Hematopoietic multipotent progenitor cell treated with erythropoietin and hydrocortisone succinate and interleukin-3 and kit ligand, for 6 days (in vitro differentiated cells): Measurements from ENCODE around the gene ABHD3.
A peak's percentile ranks its signal among the peaks of the same experiment; 100 is the strongest.
"Not testable (repeated sequence)": the region's sequence is repeated elsewhere in the genome, so short reads cannot be mapped to it uniquely, and the experiment has no call there.

Source experiments
- DNase-seq: peaks from one replicate; pipeline ENCODE4 v3.0.0-alpha.2; 2015

The ABHD3 gene, protein sequence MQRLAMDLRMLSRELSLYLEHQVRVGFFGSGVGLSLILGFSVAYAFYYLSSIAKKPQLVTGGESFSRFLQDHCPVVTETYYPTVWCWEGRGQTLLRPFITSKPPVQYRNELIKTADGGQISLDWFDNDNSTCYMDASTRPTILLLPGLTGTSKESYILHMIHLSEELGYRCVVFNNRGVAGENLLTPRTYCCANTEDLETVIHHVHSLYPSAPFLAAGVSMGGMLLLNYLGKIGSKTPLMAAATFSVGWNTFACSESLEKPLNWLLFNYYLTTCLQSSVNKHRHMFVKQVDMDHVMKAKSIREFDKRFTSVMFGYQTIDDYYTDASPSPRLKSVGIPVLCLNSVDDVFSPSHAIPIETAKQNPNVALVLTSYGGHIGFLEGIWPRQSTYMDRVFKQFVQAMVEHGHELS

DNA sequence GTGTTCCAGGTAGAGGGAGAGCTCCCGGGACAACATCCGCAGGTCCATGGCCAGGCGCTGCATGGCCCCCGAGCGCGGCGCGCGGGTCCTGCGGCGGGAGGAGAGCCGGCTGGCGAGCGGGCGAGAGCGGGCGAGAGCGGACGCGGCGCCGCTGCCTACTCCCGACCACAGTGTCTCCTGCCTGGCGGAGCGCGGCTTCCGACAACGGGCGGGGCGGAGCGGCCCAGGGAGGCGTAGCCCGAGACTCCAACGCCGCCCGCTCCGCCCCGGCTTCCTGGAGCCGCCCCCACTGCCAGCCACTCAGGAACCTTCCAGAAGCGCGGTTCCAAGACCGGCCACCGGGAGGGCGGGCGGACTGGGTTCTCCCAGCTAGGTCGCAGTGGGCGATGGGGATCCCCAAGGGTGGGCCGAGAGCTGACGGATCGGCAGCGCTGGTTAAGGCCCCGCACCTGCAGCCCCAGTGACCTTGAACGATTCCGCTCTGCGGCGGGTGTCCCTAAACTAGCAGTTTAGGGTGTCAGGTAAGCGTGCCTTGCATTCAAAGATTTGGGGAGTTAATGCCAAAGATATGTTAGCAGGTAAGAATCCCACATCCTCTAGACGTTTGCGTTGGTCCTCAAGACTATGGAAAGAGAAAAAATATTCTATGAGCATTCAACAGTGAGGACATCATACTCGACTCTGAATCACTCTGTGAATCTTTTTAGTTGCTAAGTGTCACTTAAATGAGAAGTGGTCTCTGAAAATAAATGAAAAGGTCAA, at the start of gene ABHD3:
Gene ABHD3 (minus strand): TSS at position 172 of the 762 bp plus-strand sequence. CDS start 109 bp downstream, at position 63.
- peak; percentile 96 for DNase-seq

DNA sequence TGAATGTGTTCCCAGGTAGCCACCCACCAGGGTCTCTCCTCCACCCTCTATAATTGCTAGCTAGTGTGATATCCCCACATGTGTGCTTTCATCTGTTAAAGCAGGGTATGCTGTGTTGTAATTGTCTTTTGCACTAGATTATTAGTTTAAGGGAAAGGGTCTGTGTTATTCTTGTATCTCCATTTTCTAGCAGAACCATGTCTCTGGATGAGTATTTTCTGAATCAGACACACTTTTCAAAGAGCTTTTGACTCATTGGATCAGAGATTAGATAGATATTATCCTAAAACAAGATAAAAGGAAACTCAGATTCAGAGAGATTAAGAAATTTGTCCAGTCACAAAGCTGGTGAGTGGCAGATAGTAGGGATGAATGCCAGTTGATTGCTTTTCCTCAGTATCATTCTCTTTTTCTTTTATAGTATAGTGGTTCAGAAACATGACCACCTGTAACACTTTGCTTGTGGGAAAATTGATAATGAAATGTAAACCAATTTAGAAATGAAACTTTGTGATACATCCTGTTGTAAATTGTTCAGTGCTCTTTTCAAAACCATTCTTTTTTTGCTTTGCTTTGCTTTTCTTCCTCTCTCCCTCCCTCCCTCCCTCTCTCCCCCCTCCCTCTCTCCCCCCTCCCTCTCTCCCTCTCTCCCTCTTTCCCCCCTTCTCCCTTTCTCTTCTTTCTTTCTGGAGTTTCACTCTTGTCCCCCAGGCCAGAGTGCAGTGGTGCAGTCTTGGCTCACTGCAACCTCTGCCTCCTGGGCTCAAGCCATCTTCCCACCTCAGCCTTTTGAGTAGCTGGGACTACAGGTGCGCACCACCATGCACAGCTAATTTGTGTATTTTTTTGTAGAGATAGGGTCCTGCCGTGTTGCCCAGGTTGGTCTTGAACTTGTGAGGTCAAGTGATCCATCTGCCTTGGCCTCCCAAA, 43.5 kb upstream of the ABHD3 start:
- no peak for DNase-seq

DNA sequence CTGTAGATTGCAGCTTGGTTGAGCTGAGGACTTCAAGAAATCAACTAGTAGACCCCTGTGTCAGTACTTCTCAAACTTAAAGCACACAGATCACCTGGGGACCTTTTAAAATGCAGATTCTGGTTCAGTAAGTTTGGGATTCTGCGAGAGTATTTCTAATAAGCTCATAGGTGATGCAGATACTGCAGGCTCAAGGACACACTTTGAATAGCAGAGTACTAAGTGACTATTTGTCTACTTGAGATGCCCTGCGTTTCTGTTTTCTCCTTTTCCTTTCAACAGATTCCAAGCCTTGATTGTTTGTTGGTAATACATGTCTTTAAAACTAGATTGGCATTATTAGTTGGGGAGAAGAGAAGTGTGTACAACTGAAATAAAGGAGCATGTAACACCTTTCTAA, 42.7 kb upstream of the ABHD3 start:
- no peak for DNase-seq

DNA sequence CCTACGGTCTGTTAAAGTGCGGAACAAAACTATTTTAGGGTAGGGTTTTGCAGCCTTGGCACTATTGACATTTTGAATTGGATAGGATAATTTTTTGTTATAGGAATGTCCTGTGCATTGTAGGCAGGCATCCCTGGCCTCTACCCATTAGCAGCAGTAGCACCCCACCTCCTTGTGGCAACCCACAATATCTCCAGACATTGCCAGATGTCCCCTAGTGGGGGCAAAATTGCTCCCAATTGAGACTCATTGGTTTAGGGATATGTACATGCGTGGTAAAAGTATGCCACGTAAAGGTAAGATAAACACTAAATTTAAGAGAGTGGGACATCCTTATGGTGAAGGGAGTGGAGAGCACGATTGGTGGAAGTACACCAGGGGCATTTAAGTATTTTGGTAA, 40.7 kb upstream of the ABHD3 start:
- DNase-seq, result peak; percentile 50

DNA sequence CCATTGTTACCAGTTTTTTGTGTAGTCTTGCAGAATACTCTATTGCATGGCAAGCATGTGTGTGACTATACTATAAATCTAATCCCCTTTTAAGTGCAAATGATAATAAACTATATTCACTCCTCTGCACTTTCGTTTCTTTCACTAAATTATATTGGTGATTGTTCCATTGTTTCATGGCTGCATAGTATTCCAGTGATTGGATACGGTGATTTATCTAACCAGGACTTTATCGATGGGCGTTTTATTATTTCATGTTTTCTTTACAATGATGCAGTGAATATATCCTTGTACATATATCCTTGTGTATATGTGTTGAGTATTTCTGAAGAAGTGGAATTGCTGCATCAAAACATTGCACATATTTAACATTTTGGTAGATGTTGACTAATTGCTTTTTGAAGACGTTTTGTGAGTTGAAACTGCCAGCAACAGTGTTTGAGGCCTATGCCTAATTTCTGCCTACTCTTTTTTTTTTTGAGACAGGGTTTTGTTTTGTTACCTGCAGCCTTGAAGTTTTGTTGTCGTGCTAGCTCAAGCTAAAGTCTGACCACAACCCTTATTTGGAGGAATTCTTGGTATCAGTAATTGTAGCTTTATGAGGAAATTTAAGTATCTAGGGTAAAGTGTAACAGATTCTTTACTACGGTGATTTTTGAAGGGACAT, 38.7 kb upstream of the ABHD3 start:
- no peak for DNase-seq

DNA sequence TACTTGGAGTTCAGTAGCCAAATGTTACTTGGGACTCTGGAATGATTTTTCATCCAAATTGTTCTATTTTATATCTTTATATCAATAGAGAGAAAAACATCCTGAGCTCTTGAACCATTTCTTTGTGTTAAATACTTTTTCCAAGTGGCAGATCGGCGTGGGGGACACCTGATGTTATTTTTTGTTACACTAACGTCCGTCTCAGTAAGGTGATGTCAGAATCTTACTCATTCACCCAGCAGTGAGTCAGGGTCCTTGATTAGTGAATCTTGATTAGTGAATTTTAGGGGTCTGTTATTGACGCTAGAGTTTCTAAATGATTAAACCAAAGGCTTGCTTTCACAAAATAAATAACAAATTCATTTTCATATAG, 37.7 kb upstream of the ABHD3 start:
- DNase-seq, result no peak

DNA sequence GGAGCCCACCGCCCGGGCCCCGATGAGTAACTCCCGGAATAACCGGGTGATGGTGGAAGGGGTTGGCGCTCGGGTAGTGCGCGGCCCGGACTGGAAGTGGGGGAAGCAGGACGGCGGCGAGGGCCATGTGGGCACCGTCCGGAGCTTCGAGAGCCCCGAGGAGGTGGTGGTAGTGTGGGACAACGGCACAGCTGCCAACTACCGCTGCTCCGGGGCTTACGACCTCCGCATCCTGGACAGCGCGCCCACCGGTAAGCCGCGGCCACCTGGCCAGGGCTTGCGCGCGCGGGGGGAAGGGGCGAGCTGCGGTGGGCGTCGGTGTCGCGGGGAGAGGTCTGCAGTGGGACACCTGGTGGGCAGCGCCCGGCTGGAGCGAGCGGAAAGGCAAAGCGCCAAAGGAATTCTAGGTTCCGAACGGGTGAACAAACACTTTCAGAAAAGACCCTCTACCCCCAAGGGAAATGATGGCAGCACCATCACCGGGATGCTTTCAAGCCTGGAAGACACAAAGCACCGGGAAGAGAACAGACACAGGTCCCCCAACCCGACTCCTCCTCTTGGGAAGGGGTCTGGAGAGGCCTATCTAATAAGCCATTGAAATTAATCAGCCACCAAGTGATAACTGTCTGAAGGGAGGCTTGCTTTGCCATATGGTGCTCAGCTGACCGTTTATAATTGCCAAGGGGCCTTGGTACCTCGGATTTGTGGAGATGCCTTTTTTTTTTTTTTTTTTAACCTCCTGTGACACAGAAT, 37.2 kb upstream of the ABHD3 start:
- peak; percentile 59 for DNase-seq

DNA sequence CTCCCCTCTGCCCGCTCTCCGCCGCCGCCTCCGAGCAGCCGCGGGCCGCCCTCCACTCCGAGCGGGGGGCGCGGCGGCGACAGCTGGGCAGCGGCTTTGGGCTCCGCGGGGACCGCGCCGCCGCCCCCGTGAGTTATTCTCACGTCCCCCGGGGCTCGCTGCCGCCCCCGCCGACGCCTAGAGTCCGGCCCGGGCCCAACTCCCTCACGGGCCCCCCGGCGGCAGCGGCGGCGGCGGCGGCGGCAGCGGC, 36.7 kb upstream of the ABHD3 start:
- DNase-seq, result peak; percentile 54

DNA sequence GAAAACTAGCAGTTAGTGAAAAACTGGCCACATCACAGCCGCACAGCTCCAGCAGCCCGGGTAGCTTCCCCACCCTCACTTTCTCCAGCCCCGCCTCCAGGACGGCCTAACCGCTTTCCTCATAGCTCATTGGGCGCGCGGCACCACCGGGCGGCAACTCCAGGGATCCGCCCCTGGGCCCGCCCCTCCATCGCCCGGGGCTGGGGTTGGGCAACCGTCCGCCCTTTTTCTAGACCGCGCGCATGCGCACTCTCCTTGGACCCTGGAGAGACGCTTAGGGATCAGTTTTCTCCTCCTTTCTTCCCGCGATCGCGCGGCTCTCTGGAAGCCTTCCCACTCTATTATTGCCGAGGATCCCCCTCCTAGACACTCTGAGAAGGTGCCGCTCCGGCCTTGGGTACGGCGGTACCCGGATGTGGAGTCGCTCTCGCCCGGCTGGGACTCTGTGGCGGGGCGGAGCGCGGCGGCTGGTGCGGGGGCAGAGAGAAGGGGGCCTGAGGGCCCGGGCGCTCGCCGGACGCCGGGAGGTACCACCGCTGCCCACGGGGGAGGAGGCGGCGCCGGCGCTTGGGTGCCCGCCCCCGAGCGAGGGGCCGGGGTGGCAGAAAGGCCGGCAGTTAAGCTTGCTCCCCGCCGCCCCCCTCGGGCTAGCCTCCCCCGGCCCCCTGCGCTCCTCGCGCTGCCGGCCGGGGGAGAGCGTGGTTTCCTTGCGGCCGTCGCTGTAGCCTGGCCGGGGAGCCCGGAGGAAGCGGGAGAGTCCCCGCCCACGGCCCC, 36.2 kb upstream of the ABHD3 start, which contains the start of gene MIB1:
Gene MIB1 (plus strand): TSS at position 255 of the 774 bp plus-strand sequence. CDS start 792 bp downstream, outside the sequence.
- peak; percentile 99 for DNase-seq

DNA sequence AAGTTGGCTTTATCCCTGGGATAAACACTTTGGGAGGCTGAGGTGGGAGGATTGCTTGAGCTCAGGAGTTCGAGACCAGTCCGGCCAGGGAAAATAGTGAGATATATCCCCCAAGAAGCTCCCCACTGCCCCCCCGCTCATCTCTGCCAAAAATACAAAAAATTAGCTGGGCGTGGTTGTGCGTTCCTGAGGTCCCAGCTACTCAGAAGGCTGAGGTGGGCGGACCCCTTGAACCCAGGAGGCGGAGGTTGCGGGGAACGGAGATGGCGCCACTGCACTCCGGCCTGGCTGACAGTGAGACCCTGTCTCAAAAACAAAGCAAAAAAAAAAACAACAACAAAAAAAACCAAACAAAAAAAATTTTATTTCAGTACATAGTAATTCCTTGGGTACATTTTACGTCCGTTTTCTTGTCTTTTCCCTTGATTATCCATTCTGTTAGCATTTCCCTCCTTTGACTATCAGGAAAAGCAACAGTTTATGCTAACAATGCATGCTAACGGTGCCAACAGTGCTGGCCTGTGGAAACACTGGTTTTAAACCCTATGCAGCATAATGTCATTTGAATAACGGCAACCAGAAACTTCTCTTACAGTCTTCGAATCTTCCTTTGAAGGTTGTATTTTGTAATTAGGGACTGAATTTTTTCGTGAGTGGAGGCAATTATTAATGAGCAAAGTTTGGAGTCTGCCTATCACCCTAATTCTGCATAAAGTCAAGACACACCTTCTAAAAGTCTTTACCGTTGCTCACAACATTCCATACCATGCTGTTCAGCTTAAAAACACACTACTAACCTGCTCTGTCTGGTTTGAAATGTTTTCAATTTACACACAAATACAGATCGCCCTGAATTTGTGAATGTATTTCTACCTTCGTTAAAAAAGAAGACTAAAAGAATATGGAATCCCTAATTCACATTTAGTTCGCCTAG, 35.3 kb upstream of the ABHD3 start:
- no peak for DNase-seq

DNA sequence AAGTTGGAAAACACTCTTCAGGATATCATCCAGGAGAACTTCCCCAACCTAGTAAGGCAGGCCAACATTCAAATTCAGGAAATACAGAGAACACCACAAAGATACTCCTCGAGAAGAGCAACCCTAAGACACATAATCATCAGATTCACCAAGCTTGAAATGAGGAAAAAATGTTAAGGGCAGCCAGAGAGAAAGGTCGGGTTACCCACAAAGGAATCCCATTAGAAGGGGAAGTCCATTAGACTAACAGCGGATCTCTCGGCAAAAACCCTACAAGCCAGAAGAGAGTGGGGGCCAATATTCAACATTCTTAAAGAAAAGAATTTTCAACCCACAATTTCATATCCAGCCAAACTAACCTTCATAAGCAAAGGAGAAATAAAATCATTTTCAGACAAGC, 32.4 kb upstream of the ABHD3 start:
- not testable (repeated sequence) for DNase-seq

DNA sequence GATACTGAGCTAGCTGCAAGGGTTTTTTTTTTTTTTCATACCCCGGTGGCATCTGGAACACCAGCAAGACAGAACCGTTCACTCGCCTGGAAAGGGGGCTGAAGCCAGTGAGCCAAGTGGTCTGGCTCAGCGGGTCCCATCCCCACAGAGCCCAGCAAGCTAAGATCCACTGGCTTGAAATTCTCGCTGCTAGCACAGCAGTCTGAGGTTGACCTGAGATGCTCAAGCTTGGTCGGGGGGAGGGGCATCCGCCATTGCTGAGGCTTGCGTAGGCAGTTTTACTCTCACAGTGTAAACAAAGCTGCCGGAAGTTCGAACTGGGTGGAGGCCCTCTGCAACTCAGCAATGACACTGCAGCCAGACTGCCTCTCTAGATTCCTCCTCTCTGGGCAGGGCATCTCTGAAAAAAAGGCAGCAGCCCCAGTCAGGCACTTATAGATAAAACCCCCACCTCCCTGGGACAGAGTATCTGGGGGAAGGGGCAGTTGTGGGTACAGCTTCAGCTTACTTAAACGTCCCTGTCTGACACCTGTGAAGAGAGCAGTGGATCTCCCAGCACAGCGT, 31.0 kb upstream of the ABHD3 start:
- DNase-seq, result no peak

DNA sequence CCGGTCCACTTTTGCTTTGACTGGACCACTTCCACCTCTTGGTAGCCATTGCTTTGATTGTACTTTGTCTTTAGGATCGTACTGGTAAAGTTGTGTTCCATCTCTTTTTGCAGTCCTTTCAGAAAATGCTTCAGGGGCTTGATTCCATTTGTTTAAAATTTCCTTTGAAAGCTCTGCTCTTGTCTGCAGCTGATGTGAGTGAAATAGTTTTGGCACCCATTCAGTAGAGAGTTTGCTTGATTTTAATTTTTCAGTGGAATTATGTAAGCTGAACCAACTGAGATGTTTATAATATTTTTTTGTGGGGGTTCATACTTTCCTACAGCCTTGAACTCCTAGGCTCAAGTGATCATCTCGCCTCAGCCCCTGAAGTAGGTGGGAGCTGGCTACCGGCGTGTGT, 28.4 kb upstream of the ABHD3 start:
- DNase-seq, result no peak

DNA sequence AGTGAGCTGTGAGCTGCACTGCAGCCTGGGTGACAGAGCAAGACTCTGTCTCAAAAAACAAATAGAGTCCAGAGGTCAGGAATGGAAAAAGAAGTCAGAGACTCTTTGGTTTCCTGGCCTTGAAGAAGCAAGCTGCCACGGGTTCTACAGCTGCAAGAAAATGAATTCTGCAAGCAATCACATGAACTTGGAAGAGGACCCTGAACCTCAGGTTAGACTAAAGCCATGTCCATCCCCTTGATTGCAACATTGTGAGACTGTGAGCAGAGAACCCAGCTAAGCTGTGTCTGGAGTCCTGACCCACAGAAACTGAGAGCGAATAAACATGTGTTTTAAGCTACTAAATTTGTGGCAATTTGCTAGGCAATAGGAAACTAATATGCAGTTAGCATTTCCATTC, 23.1 kb upstream of the ABHD3 start:
- no peak for DNase-seq

DNA sequence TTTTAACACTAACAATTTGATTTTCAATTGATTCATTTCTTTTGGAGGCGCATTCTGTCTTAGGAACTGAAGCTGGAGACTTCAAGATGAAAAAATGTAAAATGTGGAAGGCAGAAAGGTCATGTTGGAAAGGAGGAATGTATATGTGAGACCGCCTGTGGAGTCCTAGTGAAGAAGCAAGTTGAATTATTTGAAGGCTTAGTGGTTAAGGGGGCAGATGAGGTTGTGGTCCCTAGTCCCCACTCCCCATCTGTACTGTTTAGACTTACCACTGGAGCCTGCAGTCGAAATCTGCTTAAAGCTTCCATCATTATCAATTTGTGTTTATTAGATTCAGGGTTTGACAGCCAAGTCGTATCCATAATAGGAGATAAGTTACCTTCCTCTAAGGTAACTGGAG, 20.6 kb upstream of the ABHD3 start:
- no peak for DNase-seq

DNA sequence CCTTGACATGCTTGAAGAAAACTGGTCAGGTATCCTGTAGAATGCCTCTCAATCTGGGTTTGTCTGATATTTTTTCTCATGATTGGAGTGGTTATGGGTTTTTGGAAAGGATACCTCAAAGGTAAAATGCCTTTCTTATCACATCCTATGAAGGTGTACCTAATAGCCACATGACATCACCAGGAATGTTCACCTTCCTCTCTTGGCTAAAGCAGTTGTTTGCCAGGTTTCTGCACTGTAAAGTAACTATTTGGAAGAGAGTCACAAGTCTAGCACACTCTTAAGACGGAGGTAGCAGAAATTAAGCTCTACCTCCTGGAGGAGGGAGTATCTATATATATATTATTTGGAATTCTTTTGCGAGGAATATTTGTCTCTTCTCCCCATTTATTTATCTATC, 18.1 kb upstream of the ABHD3 start:
- no peak for DNase-seq

DNA sequence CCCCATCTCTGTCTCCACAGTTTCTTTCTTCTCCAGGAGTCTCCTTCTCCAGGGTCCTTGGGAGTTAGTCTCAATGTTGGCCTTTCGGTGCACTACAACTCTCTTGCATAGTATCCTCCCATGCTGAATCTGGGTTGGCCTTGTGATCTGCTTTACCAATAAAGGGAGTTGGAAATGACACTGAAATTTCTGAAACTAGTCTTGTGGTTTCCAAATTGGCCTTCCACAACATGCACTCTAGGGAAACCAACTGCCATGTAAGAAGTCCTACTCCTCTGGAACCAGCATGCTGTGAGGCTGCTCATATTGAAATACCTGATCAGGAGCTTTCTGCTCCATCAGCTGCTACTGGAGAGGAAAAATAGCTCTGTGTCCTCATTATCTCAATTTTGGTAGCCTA, 9.9 kb upstream of the ABHD3 start:
- no peak for DNase-seq

DNA sequence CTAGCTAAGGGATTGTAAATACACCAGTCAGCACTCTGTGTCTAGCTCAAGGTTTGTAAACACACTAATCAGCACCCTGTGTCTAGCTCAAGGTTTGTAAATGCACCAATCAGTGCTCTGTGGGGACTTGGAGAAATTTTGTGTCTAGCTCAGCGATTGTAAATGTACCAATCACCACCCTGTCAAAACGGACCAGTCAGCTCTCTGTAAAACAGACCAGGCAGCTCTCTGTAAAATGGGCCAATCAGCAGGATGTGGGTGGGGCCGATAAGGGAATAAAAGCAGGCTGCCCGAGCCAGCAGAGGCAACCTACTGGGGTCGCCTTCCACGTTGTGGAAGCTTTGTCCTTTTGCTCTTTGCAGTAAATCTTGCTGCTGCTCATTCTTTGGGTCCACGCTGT, 2.6 kb upstream of the ABHD3 start:
- not testable (repeated sequence) for DNase-seq

DNA sequence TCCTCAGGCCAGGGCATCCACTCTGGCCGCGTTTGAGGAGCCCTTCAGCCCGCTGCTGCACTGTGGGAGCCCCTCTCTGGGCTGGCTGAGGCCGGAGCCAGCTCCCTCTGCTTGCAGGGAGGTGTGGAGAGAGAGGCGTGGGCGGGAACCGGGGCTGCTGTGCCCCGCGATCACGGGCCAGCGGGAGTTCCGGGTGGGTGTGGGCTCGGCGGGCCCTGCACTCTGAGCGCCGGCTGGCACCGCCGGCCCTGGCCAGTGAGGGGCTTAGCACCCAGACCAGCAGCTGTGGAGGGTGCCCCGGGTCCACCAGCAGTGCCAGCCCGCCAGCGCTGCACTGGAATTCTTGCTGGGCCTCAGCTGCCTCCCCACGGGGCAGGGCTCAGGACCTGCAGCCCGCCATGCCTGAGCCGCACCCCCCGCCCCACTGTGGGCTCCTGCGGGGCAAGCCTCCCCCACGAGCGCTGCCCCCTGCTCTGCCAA, 1.9 kb upstream of the ABHD3 start:
- DNase-seq, result no peak
